ENCODE data around the gene DMRT1.
"Not testable (repeated sequence)": the region's sequence is repeated elsewhere in the genome, so short reads cannot be mapped to it uniquely, and the experiment has no call there.

DMRT1 gene

GRCh38 chr9:979983-980382, 138.5 kb downstream of the DMRT1 start:
- FAIRE-seq, result no peak
- TF ChIP-seq PAX5 (IDR thresholded peaks at IDR 0.05; ENCODE audit: insufficient read depth, low read length, severe bottlenecking) (no peak), POLR2AphosphoS5 (IDR thresholded peaks at IDR 0.05; ENCODE audit: low read depth, low read length) (no peak), POLR2A (IDR thresholded peaks at IDR 0.05; ENCODE audit: low read depth, low read length) (no peak), TAF1 (IDR thresholded peaks at IDR 0.05; ENCODE audit: low read depth, low read length) (no peak), SPI1 (IDR thresholded peaks at IDR 0.05; ENCODE audit: low read depth, low read length) (no peak), POU2F2 (IDR thresholded peaks at IDR 0.05; ENCODE audit: low read depth, low read length) (no peak)
- no peak for DNase-seq (ENCODE audit: insufficient read length, low spot score)

GRCh38 chr9:980640-981039, 139.1 kb downstream of the DMRT1 start:
- DNase-seq (ENCODE audit: insufficient read length, low spot score) (no peak), FAIRE-seq (no peak)
- TF ChIP-seq POLR2A (IDR thresholded peaks at IDR 0.05; ENCODE audit: low read depth, low read length) (no peak), POLR2AphosphoS5 (IDR thresholded peaks at IDR 0.05; ENCODE audit: low read depth, low read length) (no peak), PAX5 (IDR thresholded peaks at IDR 0.05; ENCODE audit: insufficient read depth, low read length, severe bottlenecking) (no peak), POU2F2 (IDR thresholded peaks at IDR 0.05; ENCODE audit: low read depth, low read length) (no peak)

- TF ChIP-seq PAX5 (IDR thresholded peaks at IDR 0.05; ENCODE audit: insufficient read depth, low read length, severe bottlenecking), result no peak
- no peak for FAIRE-seq
- no peak for DNase-seq (ENCODE audit: insufficient read length, low spot score)
These were observed 140.0 kb downstream of the DMRT1 start for GRCh38 chr9:981491-981898.

GRCh38 chr9:982394-983230, 141.1 kb downstream of the DMRT1 start:
- no peak for FAIRE-seq
- no peak for DNase-seq (ENCODE audit: insufficient read length, low spot score)
- no peak for TF ChIP-seq POLR2A (IDR thresholded peaks at IDR 0.05; ENCODE audit: low read depth, low read length)
- no peak for TF ChIP-seq SPI1 (IDR thresholded peaks at IDR 0.05; ENCODE audit: low read depth, low read length)
- no peak for TF ChIP-seq POU2F2 (IDR thresholded peaks at IDR 0.05; ENCODE audit: low read depth, low read length)
- no peak for TF ChIP-seq PAX5 (IDR thresholded peaks at IDR 0.05; ENCODE audit: insufficient read depth, low read length, severe bottlenecking)
- no peak for TF ChIP-seq TAF1 (IDR thresholded peaks at IDR 0.05; ENCODE audit: low read depth, low read length)
- no peak for TF ChIP-seq POLR2AphosphoS5 (IDR thresholded peaks at IDR 0.05; ENCODE audit: low read depth, low read length)

- TF ChIP-seq SPI1 (IDR thresholded peaks at IDR 0.05; ENCODE audit: low read depth, low read length), result 0 out of 2 replicates have a peak, but pooled peaks have one; percentile 1
- no peak for TF ChIP-seq POLR2A (IDR thresholded peaks at IDR 0.05; ENCODE audit: low read depth, low read length)
- DNase-seq (ENCODE audit: insufficient read length, low spot score) (no peak), FAIRE-seq (no peak)
These were observed 152.5 kb downstream of the DMRT1 start for GRCh38 chr9:994005-994404.

GRCh38 chr9:995192-995591, 153.7 kb downstream of the DMRT1 start:
- TF ChIP-seq PAX5 (IDR thresholded peaks at IDR 0.05; ENCODE audit: insufficient read depth, low read length, severe bottlenecking), result no peak
- no peak for TF ChIP-seq POLR2A (IDR thresholded peaks at IDR 0.05; ENCODE audit: low read depth, low read length)
- no peak for TF ChIP-seq TAF1 (IDR thresholded peaks at IDR 0.05; ENCODE audit: low read depth, low read length)
- TF ChIP-seq SPI1 (IDR thresholded peaks at IDR 0.05; ENCODE audit: low read depth, low read length), result no peak
- TF ChIP-seq POLR2AphosphoS5 (IDR thresholded peaks at IDR 0.05; ENCODE audit: low read depth, low read length), result no peak
- no peak for TF ChIP-seq POU2F2 (IDR thresholded peaks at IDR 0.05; ENCODE audit: low read depth, low read length)
- no peak for DNase-seq (ENCODE audit: insufficient read length, low spot score)
- no peak for FAIRE-seq

- no peak for DNase-seq (ENCODE audit: insufficient read length, low spot score)
These were observed 154.3 kb downstream of the DMRT1 start for GRCh38 chr9:995781-996180.

GRCh38 chr9:998299-999110, 157.0 kb downstream of the DMRT1 start:
- FAIRE-seq; DNase-seq (ENCODE audit: insufficient read length, low spot score): not testable (repeated sequence)

More at GRCh38 chr9:995781-996180, 154.3 kb downstream of the DMRT1 start:
- TF ChIP-seq POU2F2 (IDR thresholded peaks at IDR 0.05; ENCODE audit: low read depth, low read length) (no peak), TAF1 (IDR thresholded peaks at IDR 0.05; ENCODE audit: low read depth, low read length) (no peak), POLR2A (IDR thresholded peaks at IDR 0.05; ENCODE audit: low read depth, low read length) (no peak), SPI1 (IDR thresholded peaks at IDR 0.05; ENCODE audit: low read depth, low read length) (no peak), POLR2AphosphoS5 (IDR thresholded peaks at IDR 0.05; ENCODE audit: low read depth, low read length) (no peak), PAX5 (IDR thresholded peaks at IDR 0.05; ENCODE audit: insufficient read depth, low read length, severe bottlenecking) (no peak)
- FAIRE-seq, result no peak

GRCh38 chr9:1001838-1002237, 160.3 kb downstream of the DMRT1 start:
- DNase-seq (ENCODE audit: insufficient read length, low spot score) (no peak), FAIRE-seq (no peak)
- no peak for TF ChIP-seq TAF1 (IDR thresholded peaks at IDR 0.05; ENCODE audit: low read depth, low read length)

- FAIRE-seq (no peak), DNase-seq (ENCODE audit: insufficient read length, low spot score) (no peak)
- TF ChIP-seq SPI1 (IDR thresholded peaks at IDR 0.05; ENCODE audit: low read depth, low read length) (no peak), PAX5 (IDR thresholded peaks at IDR 0.05; ENCODE audit: insufficient read depth, low read length, severe bottlenecking) (no peak), TAF1 (IDR thresholded peaks at IDR 0.05; ENCODE audit: low read depth, low read length) (no peak), POU2F2 (IDR thresholded peaks at IDR 0.05; ENCODE audit: low read depth, low read length) (no peak), POLR2A (IDR thresholded peaks at IDR 0.05; ENCODE audit: low read depth, low read length) (no peak)
These were observed 161.2 kb downstream of the DMRT1 start for GRCh38 chr9:1002678-1003077.
